ENCODE data around the gene ZMIZ1. TPM values are rescaled to one million over a fixed set of nuclear protein-coding genes. Genes with fewer than 3 reads are reported as not detected.

ZMIZ1 gene
- total RNA-seq, 1 experiment from 2014 or later: 42.3 TPM

GRCh38 chr10:79192677-79193003, 123.9 kb downstream of the ZMIZ1 start:
- peaks cover 27% of the 10 kb centered on the region for H3K4me1 ChIP-seq
- H3K27ac Mint-ChIP-seq (ENCODE audit: unreplicated experiment): peak overlapping the region; percentile 21
- no peak overlapping the region for H3K4me3 ChIP-seq (ENCODE audit: low read depth, low read length)
- TF ChIP-seq CTCF (IDR thresholded peaks at IDR 0.05; ENCODE audit: insufficient read depth in 1 of 2, low read depth in 1 of 2, low read length in 1 of 2, severe bottlenecking in 1 of 2, unreplicated experiment in 1 of 2): no peak
- no peaks in the 10 kb centered on the region for H3K9me3 Mint-ChIP-seq (ENCODE audit: unreplicated experiment)
- no peaks in the 10 kb centered on the region for H3K9me3 ChIP-seq
- POLR2A ChIA-PET: no interaction called here
- no peak overlapping the region for H3K4me3 Mint-ChIP-seq (ENCODE audit: unreplicated experiment)
- BruUV-seq (replicated peaks): no TSS peak
- DNase-seq: no peak
- peaks cover 23% of the 10 kb centered on the region for H3K4me1 Mint-ChIP-seq (ENCODE audit: low read depth, unreplicated experiment)
- no peaks in the 10 kb centered on the region for H3K27me3 Mint-ChIP-seq (ENCODE audit: insufficient read depth, unreplicated experiment)
- H3K36me3 Mint-ChIP-seq (ENCODE audit: insufficient read depth, unreplicated experiment): peaks cover 24% of the 10 kb centered on the region
- intact Hi-C loops (cut with micrococcal nuclease; ENCODE audit: unreplicated experiment): loop anchor here (10.0 kb wide), 2 partner anchors 268 to 768 kb away; no protein-coding TSS in a partner anchor
- H3K36me3 ChIP-seq (ENCODE audit: control insufficient read depth, insufficient read depth, low read length): peaks cover 5% of the 10 kb centered on the region
- CTCF ChIA-PET: interaction anchor here (0.8 kb wide), 1 partner anchor 9 kb away, joined by 7 read pairs; no protein-coding TSS in a partner anchor
- H3K27me3 ChIP-seq (replicated peaks; ENCODE audit: control insufficient read depth, insufficient read depth, low read length): no peaks in the 10 kb centered on the region

GRCh38 chr10:79193694-79194382, 125.1 kb downstream of the ZMIZ1 start:
- no peak for DNase-seq
- no peaks in the 10 kb centered on the region for H3K9me3 Mint-ChIP-seq (ENCODE audit: unreplicated experiment)
- no peak for TF ChIP-seq CTCF (IDR thresholded peaks at IDR 0.05; ENCODE audit: insufficient read depth in 1 of 2, low read depth in 1 of 2, low read length in 1 of 2, severe bottlenecking in 1 of 2, unreplicated experiment in 1 of 2)
- H3K36me3 ChIP-seq (ENCODE audit: control insufficient read depth, insufficient read depth, low read length): peaks cover 5% of the 10 kb centered on the region
- H3K9me3 ChIP-seq: no peaks in the 10 kb centered on the region
- intact Hi-C loops (cut with micrococcal nuclease; ENCODE audit: unreplicated experiment): loop anchor here (2.0 to 10.0 kb wide), 5 partner anchors 37 to 891 kb away; no protein-coding TSS in a partner anchor
- peaks cover 15% of the 10 kb centered on the region for H3K4me1 ChIP-seq
- peaks cover 34% of the 10 kb centered on the region for H3K36me3 Mint-ChIP-seq (ENCODE audit: insufficient read depth, unreplicated experiment)
- no peaks in the 10 kb centered on the region for H3K27me3 Mint-ChIP-seq (ENCODE audit: insufficient read depth, unreplicated experiment)
- BruUV-seq (replicated peaks): no TSS peak
- no peak overlapping the region for H3K4me3 Mint-ChIP-seq (ENCODE audit: unreplicated experiment)
- no peaks in the 10 kb centered on the region for H3K27me3 ChIP-seq (replicated peaks; ENCODE audit: control insufficient read depth, insufficient read depth, low read length)
- H3K27ac Mint-ChIP-seq (ENCODE audit: unreplicated experiment): peak overlapping the region; percentile 21
- CTCF ChIA-PET: interaction anchor here (0.6 to 2.3 kb wide), 3 partner anchors 37 to 264 kb away, joined by 3 to 18 read pairs (median 7); no protein-coding TSS in a partner anchor
- H3K4me1 Mint-ChIP-seq (ENCODE audit: low read depth, unreplicated experiment): peaks cover 11% of the 10 kb centered on the region
- no peak overlapping the region for H3K4me3 ChIP-seq (ENCODE audit: low read depth, low read length)
- POLR2A ChIA-PET: no interaction called here

- peak; percentile 82 to 89 for DNase-seq
- ChIA-PET POLR2A (interaction anchor here (1.5 kb wide), 1 partner anchor 128 kb away, joined by 4 read pairs; no protein-coding TSS in a partner anchor), CTCF (interaction anchor here (0.6 to 2.4 kb wide), 25 partner anchors 9 to 1155 kb away, joined by 3 to 19 read pairs (median 4); partner anchors contain the start of gene ZMIZ1)
- TF ChIP-seq CTCF (IDR thresholded peaks at IDR 0.05; ENCODE audit: insufficient read depth in 1 of 2, low read depth in 1 of 2, low read length in 1 of 2, severe bottlenecking in 1 of 2, unreplicated experiment in 1 of 2): peak; percentile 94 to 96
- no peaks in the 10 kb centered on the region for H3K9me3 Mint-ChIP-seq (ENCODE audit: unreplicated experiment)
- no TSS peak for BruUV-seq (replicated peaks)
- H3K4me1 Mint-ChIP-seq (ENCODE audit: low read depth, unreplicated experiment): peaks cover 6% of the 10 kb centered on the region
- H3K4me3 ChIP-seq (ENCODE audit: low read depth, low read length): no peak overlapping the region
- H3K9me3 ChIP-seq: no peaks in the 10 kb centered on the region
- no peak overlapping the region for H3K4me3 Mint-ChIP-seq (ENCODE audit: unreplicated experiment)
- H3K27me3 ChIP-seq (replicated peaks; ENCODE audit: control insufficient read depth, insufficient read depth, low read length): no peaks in the 10 kb centered on the region
- H3K36me3 ChIP-seq (ENCODE audit: control insufficient read depth, insufficient read depth, low read length): peaks cover 5% of the 10 kb centered on the region
- no peaks in the 10 kb centered on the region for H3K27me3 Mint-ChIP-seq (ENCODE audit: insufficient read depth, unreplicated experiment)
- intact Hi-C loops (cut with micrococcal nuclease; ENCODE audit: unreplicated experiment): loop anchor here (1.0 to 10.0 kb wide), 9 partner anchors 39 to 1148 kb away; partner anchors contain the start of gene ZMIZ1
- peaks cover 34% of the 10 kb centered on the region for H3K36me3 Mint-ChIP-seq (ENCODE audit: insufficient read depth, unreplicated experiment)
- H3K27ac Mint-ChIP-seq (ENCODE audit: unreplicated experiment): peak overlapping the region; percentile 54
- H3K4me1 ChIP-seq: peaks cover 6% of the 10 kb centered on the region
These were observed 126.5 kb downstream of the ZMIZ1 start for GRCh38 chr10:79195091-79195923.

All from Caco-2 (cell line).